Aortic smooth muscle cell (primary cell): ENCODE measurements around the gene CMTM1. TPM values are rescaled to one million over a fixed set of nuclear protein-coding genes. Genes with fewer than 3 reads are reported as not detected.

ENCODE experiments used
- total RNA-seq: library from RNA; depleted of rRNA; stranded (reverse); fragments of >200 nt; gene quantifications from 2 replicates; pipeline ENCODE4 v1.2.3, GENCODE V29; 2014

The CMTM1 gene, protein sequence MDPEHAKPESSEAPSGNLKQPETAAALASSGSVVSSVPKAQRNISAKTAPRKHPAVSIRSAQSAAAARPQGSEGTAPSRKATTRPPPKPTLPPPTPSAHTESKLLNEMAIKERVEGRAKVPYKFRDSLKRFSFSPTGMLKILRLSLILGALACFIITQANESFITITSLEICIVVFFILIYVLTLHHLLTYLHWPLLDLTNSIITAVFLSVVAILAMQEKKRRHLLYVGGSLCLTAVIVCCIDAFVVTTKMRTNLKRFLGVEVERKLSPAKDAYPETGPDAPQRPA
- 1.4 and 1.6 TPM in 2 replicates for total RNA-seq

DNA sequence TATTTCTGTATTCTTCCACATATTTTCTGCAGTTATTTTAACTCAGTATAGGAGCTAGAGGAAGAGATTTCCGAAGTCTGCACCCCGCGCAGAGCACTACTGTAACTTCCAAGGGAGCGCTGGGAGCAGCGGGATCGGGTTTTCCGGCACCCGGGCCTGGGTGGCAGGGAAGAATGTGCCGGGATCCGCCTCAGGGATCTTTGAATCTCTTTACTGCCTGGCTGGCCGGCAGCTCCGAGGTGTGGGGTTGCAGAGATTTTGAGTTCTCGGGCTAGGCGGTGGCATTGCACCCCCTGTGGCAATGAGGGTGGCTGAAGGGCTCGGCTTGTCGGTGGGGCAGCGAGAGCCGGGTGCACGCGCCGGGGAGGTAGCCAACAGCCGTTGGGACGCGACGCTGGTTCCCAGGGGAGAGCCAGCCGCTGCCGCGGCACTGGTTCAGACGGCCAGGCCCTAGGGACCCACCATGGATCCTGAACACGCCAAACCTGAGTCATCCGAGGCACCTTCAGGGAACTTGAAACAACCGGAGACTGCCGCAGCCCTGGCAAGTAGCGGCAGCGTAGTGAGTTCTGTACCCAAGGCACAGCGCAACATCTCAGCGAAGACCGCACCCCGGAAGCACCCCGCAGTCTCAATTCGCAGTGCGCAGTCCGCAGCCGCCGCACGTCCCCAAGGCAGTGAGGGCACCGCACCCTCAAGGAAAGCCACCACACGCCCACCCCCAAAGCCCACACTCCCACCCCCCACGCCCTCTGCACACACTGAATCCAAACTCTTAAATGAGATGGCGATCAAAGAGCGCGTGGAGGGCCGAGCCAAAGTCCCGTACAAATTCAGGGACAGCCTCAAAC, at the start of gene CMTM1:
TSS of gene CMTM1 (plus strand) at position 389 of the 851 bp plus-strand sequence. CDS start at position 464, 75 bp downstream.

DNA sequence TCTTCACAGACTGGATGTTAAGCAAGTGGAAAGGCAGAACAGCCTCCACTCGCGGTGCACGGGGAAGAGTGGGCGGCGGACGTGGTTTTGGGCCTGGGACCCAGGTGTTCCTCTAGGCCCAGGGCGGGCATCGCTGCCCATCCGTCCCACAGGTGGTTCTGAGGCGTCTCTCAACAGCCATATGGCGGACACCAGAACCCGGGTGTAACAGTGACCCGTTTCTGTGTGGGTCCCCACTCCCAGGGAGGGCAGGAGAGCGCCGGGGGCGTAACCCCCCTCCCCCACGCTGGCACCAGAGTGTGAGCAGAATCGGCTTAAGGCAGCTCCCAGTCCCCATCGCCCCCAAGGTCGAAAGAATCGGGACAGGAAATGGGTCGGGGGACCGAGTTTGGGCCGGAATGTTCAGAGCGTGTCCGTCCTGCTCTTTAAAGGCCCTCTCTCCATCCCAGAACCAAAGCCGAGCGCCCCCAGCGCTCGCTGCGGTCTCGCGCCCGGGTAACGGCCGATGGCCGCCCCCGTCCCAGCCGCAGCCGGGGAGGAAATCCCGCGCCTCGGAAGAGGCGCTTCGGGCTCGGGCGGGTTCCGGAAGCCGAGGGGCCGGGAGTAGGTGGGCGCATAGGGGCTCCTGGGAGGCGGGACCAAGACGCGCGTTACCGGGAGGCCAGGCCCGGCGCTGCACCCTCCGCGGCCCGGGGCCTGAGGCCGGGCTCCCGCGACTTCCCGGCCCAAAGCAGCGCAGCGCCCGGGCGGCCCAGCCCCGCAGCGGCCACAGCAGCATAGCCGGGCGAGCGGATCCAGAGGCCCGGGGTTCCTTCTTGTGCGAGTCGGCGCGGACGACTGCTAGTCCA, 16.7 kb upstream of the CMTM1 start, which contains the start of gene TK2:
TSS of gene TK2 (minus strand) at position 839 of the 848 bp plus-strand sequence. CDS start at position 778, 61 bp downstream.

DNA sequence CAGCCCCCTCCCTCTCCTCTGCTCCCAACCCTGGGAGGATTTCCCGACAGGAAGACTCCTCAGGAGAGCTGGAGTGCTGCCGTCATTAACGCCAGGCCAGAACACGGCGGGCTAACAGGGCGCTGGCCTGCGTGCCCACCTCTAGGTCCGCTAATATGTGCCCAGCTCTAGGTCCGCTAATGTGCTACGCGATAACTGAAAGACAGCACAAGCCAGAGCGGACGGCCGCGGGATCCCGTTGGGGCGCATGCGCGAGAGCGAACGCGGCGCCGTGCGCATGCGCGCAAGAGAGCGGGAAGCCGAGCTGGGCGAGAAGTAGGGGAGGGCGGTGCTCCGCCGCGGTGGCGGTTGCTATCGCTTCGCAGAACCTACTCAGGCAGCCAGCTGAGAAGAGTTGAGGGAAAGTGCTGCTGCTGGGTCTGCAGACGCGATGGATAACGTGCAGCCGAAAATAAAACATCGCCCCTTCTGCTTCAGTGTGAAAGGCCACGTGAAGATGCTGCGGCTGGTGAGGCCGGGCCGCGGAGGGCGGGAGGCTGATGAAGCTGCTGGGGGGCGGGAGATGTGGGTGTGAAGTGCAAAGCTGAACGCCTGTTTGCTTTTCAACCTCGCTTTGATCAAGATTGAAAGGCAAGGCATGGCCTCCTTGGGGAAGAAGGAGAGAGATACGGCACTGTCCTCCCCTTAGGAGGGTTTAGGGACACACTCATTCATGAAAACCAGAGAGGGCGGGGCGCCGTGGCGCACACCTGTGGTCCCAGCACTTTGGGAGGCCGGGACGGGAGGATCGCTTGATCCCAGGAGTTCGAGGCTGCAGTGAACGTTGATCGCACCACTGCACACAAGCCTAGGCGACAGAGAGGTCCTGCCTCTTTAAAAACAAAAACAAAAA, 13.7 kb upstream of the CMTM1 start, which contains the start of gene CKLF:
TSS of gene CKLF (plus strand) at position 291 of the 892 bp plus-strand sequence. CDS start at position 431, 140 bp downstream.

DNA sequence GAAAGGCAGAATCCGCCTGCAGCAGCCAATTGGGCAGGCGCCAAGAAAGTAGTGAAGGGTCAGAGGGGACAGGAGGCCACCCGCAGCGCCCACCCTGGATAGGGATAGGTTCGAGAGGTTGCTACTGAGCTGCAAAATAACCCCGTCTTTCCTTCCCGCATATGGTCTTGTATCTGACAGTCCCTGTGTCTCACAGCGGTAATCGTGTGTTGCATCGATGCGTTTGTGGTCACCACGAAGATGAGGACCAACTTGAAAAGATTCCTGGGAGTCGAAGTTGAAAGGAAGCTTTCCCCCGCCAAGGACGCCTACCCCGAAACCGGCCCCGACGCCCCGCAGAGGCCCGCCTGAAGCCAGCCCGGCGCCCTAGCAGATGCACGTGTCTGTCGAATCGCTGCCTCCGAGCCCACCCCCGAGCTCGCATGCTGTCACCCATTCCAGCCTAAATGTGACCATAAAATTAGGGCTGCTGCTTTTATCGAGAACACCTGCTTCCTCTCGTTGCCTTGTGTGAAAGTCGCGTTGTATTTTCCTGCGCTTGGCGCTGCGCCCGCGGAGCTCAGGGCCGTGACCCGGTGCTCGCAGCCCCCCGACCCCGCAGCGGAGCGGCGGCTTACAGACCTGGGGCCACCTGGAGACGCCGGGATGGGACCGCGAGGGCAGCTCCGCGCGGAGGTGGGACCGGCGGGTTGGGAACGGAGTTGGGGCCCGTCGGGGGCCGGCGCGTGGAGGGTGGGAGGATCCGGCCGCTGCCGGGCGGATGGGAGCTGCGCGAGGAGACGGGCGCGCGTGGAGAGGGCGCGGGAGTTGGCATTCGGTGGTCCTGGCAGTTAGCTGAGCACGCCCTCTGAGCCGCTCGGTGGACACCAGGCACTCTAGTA, 12.7 kb downstream of the CMTM1 start, which contains the start of gene CMTM2:
TSS of gene CMTM2 (plus strand) at position 813 of the 881 bp plus-strand sequence. CDS start 145 bp downstream, outside the sequence.

DNA sequence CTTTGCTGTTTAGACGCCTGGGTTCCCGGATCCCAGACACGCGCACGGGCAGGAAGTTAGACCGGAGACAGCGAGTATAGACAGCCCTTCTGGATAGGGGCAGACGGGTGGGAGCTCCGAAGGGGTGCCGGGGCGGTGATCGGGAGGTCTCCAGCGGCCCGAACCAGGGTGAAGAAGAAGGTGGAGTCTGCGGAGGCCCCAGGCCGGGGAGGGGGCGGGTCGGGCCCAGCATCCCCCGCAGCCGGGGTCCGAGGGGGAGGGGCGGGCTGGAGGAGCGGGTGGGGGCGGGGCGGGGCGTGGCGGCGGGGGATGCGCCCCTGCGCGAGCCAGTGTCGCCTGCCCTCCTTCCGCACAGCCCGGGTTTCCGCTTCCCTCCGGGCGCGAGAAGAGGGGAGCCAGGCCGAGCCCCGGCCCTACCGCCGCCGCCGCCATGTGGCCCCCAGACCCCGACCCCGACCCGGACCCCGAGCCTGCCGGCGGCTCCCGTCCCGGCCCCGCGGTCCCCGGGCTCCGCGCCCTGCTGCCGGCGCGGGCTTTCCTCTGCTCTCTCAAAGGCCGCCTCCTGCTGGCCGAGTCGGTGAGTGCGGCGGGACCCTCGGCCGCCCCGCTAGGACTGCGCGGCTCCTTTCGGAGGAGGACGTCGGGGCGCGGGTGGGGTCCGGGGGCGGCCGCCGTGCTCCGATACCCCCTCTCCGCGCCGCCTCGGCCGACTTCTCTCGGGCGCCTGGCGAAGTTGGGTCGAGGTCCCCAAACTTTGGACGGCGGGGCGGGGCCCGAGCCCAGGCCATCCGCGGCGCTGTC, 38.3 kb downstream of the CMTM1 start, which contains the start of gene CMTM3:
TSS of gene CMTM3 (plus strand) at position 329 of the 801 bp plus-strand sequence. CDS start at position 431, 102 bp downstream.

Other genes starting within 250 kb of the CMTM1 start
- gene CDH5, start 199.7 kb upstream of the CMTM1 start, total RNA-seq, result 9.6 and 16.1 TPM in 2 replicates
- not detected in 2 replicates for gene BEAN1, start 139.1 kb upstream of the CMTM1 start, total RNA-seq
- gene TK2, start 16.3 kb upstream of the CMTM1 start, total RNA-seq, result 75.9 and 82.3 TPM in 2 replicates
- gene CKLF, start 13.9 kb upstream of the CMTM1 start, total RNA-seq, result 32.6 and 49.4 TPM in 2 replicates
- gene CMTM2, start 13.0 kb downstream of the CMTM1 start, total RNA-seq, result not detected in 2 replicates
- 6.2 and 8.4 TPM in 2 replicates for gene CMTM3, start 38.3 kb downstream of the CMTM1 start, total RNA-seq
- gene CMTM4, start 130.3 kb downstream of the CMTM1 start, total RNA-seq, result 9.1 and 10.4 TPM in 2 replicates
- 146 and 174 TPM in 2 replicates for gene DYNC1LI2, start 185.2 kb downstream of the CMTM1 start, total RNA-seq
- gene TERB1, start 235.1 kb downstream of the CMTM1 start, total RNA-seq, result 0.12 and 0.13 TPM in 2 replicates